HFFc6 (cell line): ENCODE data around the gene OBP2B. TPM values are rescaled to one million over a fixed set of nuclear protein-coding genes. Genes with fewer than 3 reads are reported as not detected.
"Not testable (repeated sequence)": the region's sequence is repeated elsewhere in the genome, so short reads cannot be mapped to it uniquely, and the experiment has no call there.

Experiments used
- DNase-seq: peaks from one replicate; pipeline ENCODE4 v3.0.0-alpha.2; 2018
- H3K27ac Mint-ChIP-seq: 2 replicates; pipeline ENCODE4 v1.8.0; 2020; ENCODE audit warnings: mild to moderate bottlenecking, mixed read lengths
- H3K27me3 Mint-ChIP-seq: 2 replicates; pipeline ENCODE4 v1.8.0; 2021; ENCODE audit warnings: mild to moderate bottlenecking, moderate library complexity, mixed read lengths; ENCODE audit not compliant: insufficient read depth
- H3K36me3 Mint-ChIP-seq: 2 replicates; pipeline ENCODE4 v1.8.0; 2021; ENCODE audit warnings: low read depth, mixed read lengths
- H3K4me1 Mint-ChIP-seq: 2 replicates; pipeline ENCODE4 v1.8.0; 2020; ENCODE audit warnings: low read depth, mixed read lengths
- H3K4me3 Mint-ChIP-seq: 2 replicates; pipeline ENCODE4 v1.8.0; 2020; ENCODE audit warnings: mild to moderate bottlenecking, moderate library complexity, mixed read lengths
- H3K9me3 Mint-ChIP-seq: 2 replicates; pipeline ENCODE4 v1.8.0; 2020; ENCODE audit warnings: mild to moderate bottlenecking, mixed read lengths
- CTCF ChIP-seq: fragments of 200-600 bp; sonication (generic); IDR thresholded peaks from 2 replicates; pipeline ENCODE4 v1.5.0; 2021; ENCODE audit warnings: antibody characterized with exemption, mild to moderate bottlenecking
- total RNA-seq, 6 experiments: library from RNA; stranded (reverse); fragmentation: NEBNext Ultra II Directional; extraction: Animal tissue kit (Norgen Biotek cat#: 25700); gene quantifications; 2 replicates in 1 of 6; 3 replicates in 5 of 6; pipeline ENCODE4 v1.2.3, GENCODE V29; 2021

Gene OBP2B
- total RNA-seq, 6 experiments from 2014 or later: not detected

- H3K27me3 Mint-ChIP-seq: peaks cover 19% of the 10 kb centered on the region
- TF ChIP-seq CTCF: no peak
- DNase-seq: no peak
- peaks cover 9% of the 10 kb centered on the region for H3K4me1 Mint-ChIP-seq
- no peak overlapping the region for H3K27ac Mint-ChIP-seq
- H3K9me3 Mint-ChIP-seq: no peaks in the 10 kb centered on the region
- no peaks in the 10 kb centered on the region; the same call in 1 of the 2 replicates for H3K36me3 Mint-ChIP-seq
- H3K4me3 Mint-ChIP-seq: no peak overlapping the region
Observed at GRCh38 chr9:133237035-133237731, 28.1 kb upstream of the OBP2B start.

- not testable (repeated sequence) for DNase-seq, H3K4me3 Mint-ChIP-seq, H3K36me3 Mint-ChIP-seq, H3K4me1 Mint-ChIP-seq, H3K27ac Mint-ChIP-seq, H3K9me3 Mint-ChIP-seq
- H3K27me3 Mint-ChIP-seq: peaks cover 15% of the 10 kb centered on the region
Observed at GRCh38 chr9:133236291-133237034, 27.4 kb upstream of the OBP2B start.

GRCh38 chr9:133235549-133236222, 26.6 kb upstream of the OBP2B start:
- Mint-ChIP-seq H3K9me3 (no peaks in the 10 kb centered on the region), H3K27me3 (peaks cover 21% of the 10 kb centered on the region), H3K36me3 (no peaks in the 10 kb centered on the region; the same call in 1 of the 2 replicates), H3K4me3 (no peak overlapping the region), H3K4me1 (peaks cover 9% of the 10 kb centered on the region), H3K27ac (no peak overlapping the region)
- no peak for DNase-seq
- no peak for TF ChIP-seq CTCF

- no peaks in the 10 kb centered on the region; the same call in 1 of the 2 replicates for H3K36me3 Mint-ChIP-seq
- no peak overlapping the region for H3K4me3 Mint-ChIP-seq
- no peak overlapping the region for H3K27ac Mint-ChIP-seq
- no peaks in the 10 kb centered on the region for H3K9me3 Mint-ChIP-seq
- peaks cover 24% of the 10 kb centered on the region for H3K27me3 Mint-ChIP-seq
- no peak for DNase-seq
- H3K4me1 Mint-ChIP-seq: peaks cover 9% of the 10 kb centered on the region
- no peak for TF ChIP-seq CTCF
Observed at GRCh38 chr9:133234577-133235322, 25.7 kb upstream of the OBP2B start.

DNA sequence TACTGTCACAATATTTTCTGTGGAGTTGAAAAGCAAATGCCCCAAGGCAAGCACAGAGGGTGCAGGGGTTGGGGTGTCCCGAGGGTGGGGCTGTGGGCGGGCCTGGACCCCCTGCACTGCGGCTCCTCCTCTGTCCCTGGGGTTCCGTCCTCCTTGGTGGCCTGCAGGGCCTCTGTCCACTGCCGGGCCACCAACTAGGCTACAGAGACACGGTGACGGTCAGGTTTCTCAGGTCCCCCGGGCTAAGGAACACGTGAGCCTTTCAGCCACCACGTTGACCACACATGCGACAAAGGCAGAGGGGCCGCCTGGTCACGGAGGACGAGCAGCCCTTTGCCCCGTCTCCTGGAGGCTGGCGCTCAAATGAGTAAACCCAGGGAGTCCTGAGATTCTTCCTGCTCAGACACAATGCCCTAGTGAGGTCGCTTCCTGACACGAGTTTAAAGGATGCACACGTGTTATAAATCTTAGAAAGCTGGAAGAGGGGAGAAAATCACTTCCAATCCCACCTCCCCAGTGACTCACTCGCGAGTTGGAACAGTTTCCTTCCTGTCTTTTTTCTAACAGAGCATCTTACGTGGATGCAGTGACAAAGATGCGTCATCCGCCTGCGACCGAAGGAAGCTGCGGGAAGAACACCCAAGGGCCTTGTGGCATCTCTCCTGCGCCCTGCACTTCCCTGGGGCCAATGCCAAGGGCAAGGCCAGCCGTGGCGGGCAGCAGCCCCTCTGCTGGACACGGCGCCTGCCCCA, 24.8 kb upstream of the OBP2B start:
- H3K4me1 Mint-ChIP-seq: peaks cover 9% of the 10 kb centered on the region
- H3K27me3 Mint-ChIP-seq: peaks cover 28% of the 10 kb centered on the region
- TF ChIP-seq CTCF: no peak
- H3K4me3 Mint-ChIP-seq: no peak overlapping the region
- H3K36me3 Mint-ChIP-seq: no peaks in the 10 kb centered on the region; the same call in 1 of the 2 replicates
- H3K9me3 Mint-ChIP-seq: no peaks in the 10 kb centered on the region
- H3K27ac Mint-ChIP-seq: no peak overlapping the region
- DNase-seq: no peak

GRCh38 chr9:133231934-133232568, 23.0 kb upstream of the OBP2B start:
- H3K9me3 Mint-ChIP-seq, H3K4me3 Mint-ChIP-seq, H3K36me3 Mint-ChIP-seq, H3K4me1 Mint-ChIP-seq, DNase-seq, H3K27ac Mint-ChIP-seq: not testable (repeated sequence)
- H3K27me3 Mint-ChIP-seq: peaks cover 28% of the 10 kb centered on the region

- not testable (repeated sequence) for DNase-seq, H3K36me3 Mint-ChIP-seq, H3K4me1 Mint-ChIP-seq, H3K4me3 Mint-ChIP-seq, H3K27ac Mint-ChIP-seq, H3K9me3 Mint-ChIP-seq
- H3K27me3 Mint-ChIP-seq: peaks cover 30% of the 10 kb centered on the region
Observed at GRCh38 chr9:133230514-133230913, 21.5 kb upstream of the OBP2B start.
